Esophagus (tissue), 2 donors: Measurements from ENCODE around the gene ZDHHC8. TPM values are rescaled to one million over a fixed set of nuclear protein-coding genes. Genes with fewer than 3 reads are reported as not detected.

Experiments used
- H3K27ac ChIP-seq, 2 donors: one replicate each; pipeline ENCODE4 v1.5.1; 2013; ENCODE audit warnings: low read depth in 2 of 2, mild to moderate bottlenecking in 2 of 2, inconsistent platforms in 1 of 2, low read length in 1 of 2, moderate library complexity in 1 of 2
- H3K27me3 ChIP-seq, 2 donors: one replicate each; pipeline ENCODE4 v1.6.1; 2013; ENCODE audit warnings: low read length in 2 of 2, control low read depth in 1 of 2, mild to moderate bottlenecking in 1 of 2; ENCODE audit not compliant: insufficient read depth in 2 of 2, control insufficient read depth in 1 of 2
- H3K36me3 ChIP-seq, 2 donors: one replicate each; pipeline ENCODE4 v1.6.1; 2013; ENCODE audit warnings: low read length in 1 of 2; ENCODE audit not compliant: control insufficient read depth in 2 of 2, insufficient read depth in 2 of 2
- H3K4me1 ChIP-seq, 2 donors: one replicate each; pipeline ENCODE4 v1.6.1; 2013; ENCODE audit warnings: low read length in 1 of 2; ENCODE audit not compliant: control insufficient read depth in 2 of 2, insufficient read depth in 2 of 2
- H3K4me3 ChIP-seq, 2 donors: one replicate each; pipeline ENCODE4 v1.5.1; 2013; ENCODE audit warnings: low read length in 2 of 2, mild to moderate bottlenecking in 2 of 2, low read depth in 1 of 2, moderate library complexity in 1 of 2
- H3K9me3 ChIP-seq, 2 donors: one replicate each; pipeline ENCODE4 v1.6.1; 2013; ENCODE audit warnings: mild to moderate bottlenecking in 2 of 2, low read depth in 1 of 2, low read length in 1 of 2, moderate library complexity in 1 of 2; ENCODE audit not compliant: control insufficient read depth in 2 of 2, insufficient read depth in 1 of 2
- WGBS, 2 donors: extraction: QIAGEN DNeasy Blood & Tissue Kit; methylation state at CpG; one replicate each; pipeline ENCODE4 v1.1.7; 2013; 5-methylcytosine and 5-hydroxymethylcytosine counted together
- polyA plus RNA-seq, 2 donors: library from polyadenylated mRNA; stranded (reverse); fragments of 200-250 nt; gene quantifications; one replicate each; pipeline ENCODE4 v1.2.3, GENCODE V29; 2013
- donor health status: healthy with polysubstance abuse.
- donor health status: Bipolar disorder and iron deficiency.

The ZDHHC8 gene
- polyA plus RNA-seq, 2 donors = 21.3 to 33.6 TPM

DNA sequence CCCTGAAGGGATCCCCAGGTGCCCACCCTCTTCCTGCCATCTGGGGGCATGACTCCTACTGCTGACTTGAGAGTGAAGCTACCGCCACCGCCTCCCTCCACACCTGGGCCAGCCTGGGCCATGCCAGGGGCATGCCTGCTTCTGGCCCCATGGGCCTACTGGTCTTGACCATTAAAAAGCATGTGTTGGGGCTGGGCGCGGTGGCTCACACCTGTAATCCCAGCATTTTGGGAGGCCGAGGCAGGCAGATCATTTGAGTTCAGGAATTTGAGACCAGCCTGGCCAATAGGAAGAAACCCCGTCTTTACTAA is 56.9 kb downstream of the ZDHHC8 start:
- no peaks in the 10 kb centered on the region for H3K36me3 ChIP-seq
- H3K4me1 ChIP-seq = no peaks in the 10 kb centered on the region
- H3K27ac ChIP-seq = no peak overlapping the region

DNA sequence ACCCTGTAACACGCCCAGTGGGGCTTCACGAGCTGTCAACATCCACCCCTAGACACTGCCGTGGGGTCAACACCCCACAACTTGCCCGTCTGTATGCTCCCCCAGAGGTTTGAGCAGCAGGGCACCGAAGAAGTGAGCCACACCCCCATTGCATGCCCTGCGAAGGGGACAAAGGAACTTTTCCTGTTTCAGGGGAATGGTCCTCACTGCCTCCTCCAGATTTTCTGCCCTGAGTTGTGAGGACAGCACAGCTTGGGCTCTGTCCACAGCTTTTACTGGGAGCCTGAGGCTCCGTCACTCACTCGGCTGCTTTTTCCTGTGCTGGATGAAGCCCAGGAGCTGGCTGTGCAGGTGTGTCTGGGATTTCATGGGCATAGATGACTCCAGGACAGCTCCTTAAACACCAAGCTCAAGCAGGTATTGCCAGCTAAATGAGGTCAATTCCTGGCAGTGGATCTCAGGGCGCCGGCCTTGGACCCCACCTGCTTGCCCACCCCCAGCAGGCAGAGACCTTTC is 59.5 kb downstream of the ZDHHC8 start:
- WGBS, 2 donors = 50 to 63% methylated on average over 10 of the region's 10 CpGs

More for the DNA sequence above, 56.9 kb downstream of the ZDHHC8 start:
- Histone ChIP-seq H3K9me3 (no peaks in the 10 kb centered on the region), H3K4me3 (no peak overlapping the region), H3K27me3 (no peaks in the 10 kb centered on the region)
- WGBS, 2 donors = 96 to 97% methylated on average over 6 of the region's 6 CpGs

DNA sequence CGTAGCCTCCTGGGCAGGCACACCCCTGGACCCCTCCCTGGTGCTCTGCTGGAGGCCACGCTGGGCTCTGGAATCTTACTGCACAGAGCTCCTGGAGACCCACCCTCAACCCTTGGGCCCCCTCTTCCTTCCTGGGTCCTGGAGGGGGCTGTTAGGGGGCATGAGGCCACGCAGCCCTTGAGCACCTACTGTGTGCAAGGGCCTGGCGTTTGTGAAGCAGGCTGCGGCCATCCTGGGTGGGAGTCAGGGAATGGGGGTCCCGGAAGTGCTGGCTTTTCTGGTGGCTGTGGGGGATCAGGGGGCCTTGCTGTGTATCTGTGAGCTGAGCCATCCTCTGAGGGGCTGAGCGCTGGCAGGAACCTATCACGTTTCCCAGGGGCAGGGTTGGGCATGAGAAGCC is 60.2 kb downstream of the ZDHHC8 start:
- Histone ChIP-seq H3K4me3 (no peak overlapping the region), H3K4me1 (no peaks in the 10 kb centered on the region), H3K27ac (no peak overlapping the region), H3K36me3 (no peaks in the 10 kb centered on the region), H3K9me3 (no peaks in the 10 kb centered on the region), H3K27me3 (no peaks in the 10 kb centered on the region)
- 74 to 83% methylated on average over 8 of the region's 8 CpGs for WGBS, 2 donors

More for the DNA sequence above, 59.5 kb downstream of the ZDHHC8 start:
- Histone ChIP-seq H3K27me3 (no peaks in the 10 kb centered on the region), H3K9me3 (no peaks in the 10 kb centered on the region), H3K36me3 (no peaks in the 10 kb centered on the region), H3K27ac (no peak overlapping the region), H3K4me3 (no peak overlapping the region), H3K4me1 (no peaks in the 10 kb centered on the region)

DNA sequence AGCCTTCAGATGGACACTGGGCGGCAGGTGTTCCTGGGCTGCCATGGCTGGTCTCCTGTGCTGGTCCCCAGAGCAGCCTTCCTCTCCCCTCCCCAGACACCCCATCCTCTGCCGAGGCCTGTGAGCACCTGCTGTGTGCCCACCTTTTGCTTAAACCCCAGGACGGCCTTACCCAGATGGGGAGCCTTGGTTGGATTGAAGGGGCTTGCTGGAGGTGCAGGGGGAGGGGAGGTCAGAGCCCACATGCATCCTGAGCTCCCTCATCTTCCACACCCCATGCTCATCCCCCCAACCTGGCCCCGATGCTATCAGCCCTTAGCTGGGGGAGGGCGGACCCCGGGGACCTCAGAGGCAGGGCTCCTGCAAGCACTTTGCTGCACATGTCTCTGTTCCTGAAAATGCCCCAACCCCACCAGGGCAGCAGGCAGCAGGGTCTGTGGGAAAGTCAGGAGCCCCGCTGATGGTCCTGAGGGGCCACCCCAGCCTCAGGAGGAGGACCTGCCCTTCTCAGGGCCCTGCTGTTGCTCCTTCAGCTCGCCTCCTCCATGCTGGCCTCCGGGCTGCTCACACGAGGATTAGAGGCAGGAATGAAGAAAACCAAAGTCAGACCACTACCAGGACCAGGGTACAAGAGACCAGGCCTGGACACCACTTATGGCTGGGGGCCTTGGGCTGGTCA is 60.8 kb downstream of the ZDHHC8 start:
- Histone ChIP-seq H3K27me3 (no peaks in the 10 kb centered on the region), H3K9me3 (no peaks in the 10 kb centered on the region), H3K4me1 (no peaks in the 10 kb centered on the region), H3K27ac (no peak overlapping the region), H3K36me3 (no peaks in the 10 kb centered on the region), H3K4me3 (no peak overlapping the region)
- WGBS, 2 donors = 82 to 90% methylated on average over 10 of the region's 10 CpGs

DNA sequence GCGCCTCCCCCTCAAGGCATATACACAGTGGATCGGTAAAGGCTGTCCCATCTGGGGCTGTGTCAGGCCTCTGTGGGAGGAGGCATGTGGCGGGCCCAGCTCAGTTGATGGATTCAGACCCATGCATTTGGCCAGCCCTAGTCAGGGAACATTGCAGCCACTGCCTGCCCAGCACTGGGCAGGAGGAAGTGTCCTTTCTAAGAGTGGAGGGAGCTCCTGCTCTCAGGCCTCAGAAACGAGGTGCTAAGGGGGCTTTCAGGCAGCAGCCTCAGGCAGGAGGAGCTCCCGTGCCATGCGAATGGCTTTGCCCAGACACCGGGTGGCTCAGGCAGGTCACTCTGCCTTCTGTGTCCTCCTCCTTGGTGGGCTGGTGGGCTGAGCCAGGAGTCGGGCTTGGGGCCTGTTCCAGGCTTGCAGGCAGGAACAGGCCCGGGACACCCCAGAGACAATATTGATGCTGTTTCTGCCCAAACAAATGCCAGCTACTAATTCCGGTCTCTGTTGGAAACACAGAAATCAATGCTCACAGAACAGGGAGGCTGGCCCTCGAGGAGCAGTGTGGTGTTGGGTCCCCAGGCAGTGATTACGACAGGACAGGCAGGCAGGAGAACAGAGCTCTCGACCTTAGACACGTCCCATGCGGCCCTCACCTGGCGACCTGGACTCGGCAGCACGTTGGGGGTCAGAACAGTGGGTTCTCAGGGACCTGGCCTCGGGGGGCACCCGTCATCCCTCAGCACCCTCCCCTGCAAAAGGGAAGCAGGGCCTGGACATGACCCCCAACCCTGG is 61.6 kb downstream of the ZDHHC8 start:
- Histone ChIP-seq H3K4me1 (no peaks in the 10 kb centered on the region), H3K27me3 (no peaks in the 10 kb centered on the region), H3K4me3 (no peak overlapping the region), H3K9me3 (no peaks in the 10 kb centered on the region), H3K27ac (no peak overlapping the region), H3K36me3 (no peaks in the 10 kb centered on the region)
- 64 to 74% methylated on average over 20 of the region's 20 CpGs for WGBS, 2 donors

DNA sequence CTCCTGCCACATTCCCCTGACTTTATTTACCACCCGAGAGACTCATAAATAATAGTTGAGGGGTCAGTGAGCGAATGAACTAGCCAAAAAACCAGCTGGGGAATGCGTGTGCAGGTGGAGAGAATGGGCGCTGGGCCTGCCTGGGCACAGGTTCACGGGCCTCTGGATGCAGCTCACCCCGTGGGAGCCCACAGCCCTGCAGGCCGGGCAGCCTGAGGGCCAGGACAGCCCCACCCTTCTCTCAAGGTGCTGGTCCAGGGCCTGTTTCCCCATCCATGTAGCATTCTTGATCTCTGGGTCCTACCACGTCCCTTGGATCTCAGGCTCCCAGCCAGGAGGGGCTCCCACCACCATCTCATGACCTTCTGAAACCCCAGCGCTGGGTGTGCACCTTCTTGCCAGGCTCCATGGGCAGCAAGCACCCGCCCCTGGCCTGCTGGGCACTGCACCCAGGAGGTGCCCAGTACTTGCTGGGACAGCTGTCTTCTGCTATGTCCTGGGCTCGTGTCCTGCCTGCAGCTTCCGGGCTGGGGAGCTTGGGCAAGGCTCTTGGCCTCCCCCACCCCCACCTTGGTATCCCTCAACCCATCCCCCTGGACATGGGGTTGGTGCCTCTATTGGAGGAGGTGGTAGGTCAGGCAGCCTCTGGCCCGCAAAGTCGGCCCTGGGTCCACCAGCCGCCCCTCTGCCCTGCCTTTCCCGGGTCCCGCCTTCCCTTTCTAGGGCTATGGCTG is 62.3 kb downstream of the ZDHHC8 start:
- no peak overlapping the region for H3K4me3 ChIP-seq
- H3K27me3 ChIP-seq = no peaks in the 10 kb centered on the region
- H3K9me3 ChIP-seq = no peaks in the 10 kb centered on the region
- WGBS, 2 donors = 75 to 87% methylated on average over 17 of the region's 17 CpGs
- H3K36me3 ChIP-seq = no peaks in the 10 kb centered on the region
- no peak overlapping the region for H3K27ac ChIP-seq
- H3K4me1 ChIP-seq = no peaks in the 10 kb centered on the region

DNA sequence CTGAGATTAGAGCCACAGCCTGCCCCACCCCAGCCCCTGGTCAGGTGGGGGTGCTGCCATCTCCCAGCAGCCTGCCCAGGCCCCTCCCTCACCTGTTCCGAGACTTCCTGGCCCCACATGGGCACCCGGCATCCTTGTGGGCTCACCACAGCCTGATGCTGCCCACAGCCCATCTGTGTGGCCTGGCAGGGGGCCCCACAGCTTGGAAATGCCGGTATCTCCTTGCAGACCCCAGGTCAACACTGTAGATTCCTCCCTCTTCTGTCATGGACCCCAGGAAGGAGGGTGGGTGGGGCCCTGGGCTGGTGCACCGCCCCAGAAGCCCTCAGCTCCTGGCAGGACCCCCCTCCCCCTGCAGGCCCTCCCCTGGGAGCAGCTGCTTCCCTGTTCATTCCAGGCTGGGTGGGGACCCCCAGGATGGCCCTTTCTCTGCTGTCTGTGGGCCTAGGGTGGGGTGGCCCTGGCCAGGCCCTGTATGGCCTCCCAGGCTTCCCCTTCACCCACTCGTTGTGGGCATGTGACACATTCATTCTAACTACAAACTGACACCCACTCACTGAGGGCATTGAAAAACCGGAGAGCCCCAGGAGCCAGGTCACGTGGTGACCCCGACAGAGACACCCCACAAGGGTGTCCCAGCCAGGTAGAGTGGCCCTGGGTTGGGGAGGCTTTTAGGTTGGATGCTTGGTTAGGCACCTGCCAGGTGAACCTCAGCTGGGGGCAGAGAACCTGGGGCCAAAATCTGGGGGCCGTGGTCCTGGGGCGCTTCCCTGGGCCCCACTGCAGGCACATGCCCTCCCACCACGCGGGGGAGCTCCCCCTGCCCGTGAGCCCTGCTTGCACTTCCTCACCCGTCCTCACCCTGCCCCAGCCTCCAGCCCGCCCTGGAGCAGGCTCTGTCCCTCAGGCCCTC is 63.3 kb downstream of the ZDHHC8 start:
- 74 to 81% methylated on average over 15 of the region's 15 CpGs for WGBS, 2 donors
- H3K27me3 ChIP-seq = no peaks in the 10 kb centered on the region
- H3K4me3 ChIP-seq = no peak overlapping the region
- no peaks in the 10 kb centered on the region for H3K36me3 ChIP-seq
- H3K27ac ChIP-seq = no peak overlapping the region
- no peaks in the 10 kb centered on the region for H3K9me3 ChIP-seq
- H3K4me1 ChIP-seq = no peaks in the 10 kb centered on the region

DNA sequence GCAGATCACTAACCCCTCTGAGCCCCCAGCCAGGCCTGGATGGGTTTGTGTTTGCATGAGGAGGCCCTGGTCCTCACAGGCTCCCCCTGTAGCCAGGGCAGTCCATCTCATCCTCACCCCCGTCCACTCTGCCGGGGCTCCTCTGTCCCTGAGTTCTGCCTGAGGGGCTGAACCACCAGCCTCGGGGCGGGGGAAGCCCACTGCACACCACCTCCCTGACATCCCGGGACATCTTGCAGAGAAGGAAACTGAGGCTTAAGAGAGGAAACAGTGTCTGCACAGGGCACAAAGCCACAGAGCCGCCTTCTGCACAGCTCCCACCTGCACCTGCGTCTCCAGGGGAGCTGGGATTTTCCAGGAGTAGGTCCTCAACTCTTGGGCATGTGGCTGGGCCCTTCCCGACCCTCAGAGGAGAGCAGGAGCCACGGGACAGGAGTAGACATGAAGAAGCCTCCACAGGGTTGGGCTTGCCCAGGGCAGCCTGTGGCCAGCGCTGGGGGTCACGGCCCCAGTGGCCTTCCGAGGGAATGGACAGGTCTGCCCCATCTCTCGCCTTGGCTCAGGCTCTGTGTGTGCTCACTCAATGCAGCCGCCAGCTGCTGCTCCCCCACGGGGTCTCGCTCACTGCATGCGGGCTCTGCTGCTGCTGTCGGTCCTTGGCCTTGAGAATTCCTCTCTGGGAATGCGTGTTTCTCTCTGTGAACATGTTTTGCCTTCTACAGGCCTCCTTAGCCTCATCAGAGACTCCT is 64.7 kb downstream of the ZDHHC8 start:
- Histone ChIP-seq H3K27ac (no peak overlapping the region), H3K4me3 (no peak overlapping the region), H3K27me3 (no peaks in the 10 kb centered on the region), H3K9me3 (no peaks in the 10 kb centered on the region), H3K4me1 (no peaks in the 10 kb centered on the region), H3K36me3 (no peaks in the 10 kb centered on the region)
- WGBS, 2 donors = 81 to 83% methylated on average over 19 of the region's 19 CpGs
